HCT116 (cell line): ENCODE data around the gene INKA2.

Experiments used
- POLR2A ChIP-seq: IDR thresholded peaks from 2 replicates; pipeline ENCODE4 v1.7.0; 2011; ENCODE audit warnings: borderline replicate concordance; ENCODE audit not compliant: insufficient read depth, insufficient read length; ENCODE audit errors: extremely low read depth
- YY1 ChIP-seq: IDR thresholded peaks from 2 replicates; pipeline ENCODE4 v1.6.1; 2011; ENCODE audit warnings: low read length, low read depth, moderate library complexity, mild to moderate bottlenecking; ENCODE audit not compliant: insufficient replicate concordance; ENCODE audit errors: extremely low read depth
- TF ChIP-seq, protein P1 (sequence below): IDR thresholded peaks from 2 replicates; pipeline ENCODE4 v1.6.1; 2012
- TF ChIP-seq, protein P2 (sequence below), 3 experiments: fragments of 200-600 bp in 1 of 3; sonication (generic) in 1 of 3; IDR thresholded peaks in 2 of 3; conservative IDR thresholded peaks in 1 of 3; 2 replicates each; pipeline ENCODE4 v1.5.1; 2012 to 2017; ENCODE audit warnings: low read depth in 2 of 3, low read length in 2 of 3, antibody characterized with exemption in 1 of 3, borderline replicate concordance in 1 of 3, control low read depth in 1 of 3, mild to moderate bottlenecking in 1 of 3, mixed read lengths in 1 of 3, mixed run types in 1 of 3, moderate library complexity in 1 of 3; ENCODE audit not compliant: insufficient read depth in 1 of 3

DNA sequence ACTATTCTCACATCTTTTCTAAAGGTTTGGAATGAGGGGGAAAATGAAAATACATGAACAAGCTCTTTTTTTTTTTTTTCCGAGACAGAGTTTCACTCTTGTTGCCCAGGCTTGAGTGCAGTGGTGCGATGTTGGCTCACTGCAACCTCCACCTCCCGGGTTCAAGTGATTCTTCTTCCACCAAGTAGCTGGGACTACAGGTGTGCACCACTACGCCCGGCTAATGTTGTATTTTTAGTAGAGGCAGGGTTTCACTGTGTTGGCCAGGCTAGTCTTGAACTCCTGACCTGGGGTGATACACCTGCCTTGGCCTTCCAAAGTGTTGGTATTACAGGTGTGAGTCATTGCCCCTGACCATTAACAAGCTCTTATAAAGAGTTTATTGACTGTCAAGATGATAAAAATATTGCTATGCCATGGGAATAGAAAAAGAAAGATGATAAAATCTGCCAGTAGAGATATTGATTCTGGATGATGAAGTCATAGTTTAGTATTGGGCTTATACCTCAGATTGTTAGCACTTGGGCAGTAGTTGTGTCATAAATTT, 36.6 kb downstream of the INKA2 start:
- TF ChIP-seq, protein P1, sequence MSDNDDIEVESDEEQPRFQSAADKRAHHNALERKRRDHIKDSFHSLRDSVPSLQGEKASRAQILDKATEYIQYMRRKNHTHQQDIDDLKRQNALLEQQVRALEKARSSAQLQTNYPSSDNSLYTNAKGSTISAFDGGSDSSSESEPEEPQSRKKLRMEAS: no peak
- TF ChIP-seq, protein P2, sequence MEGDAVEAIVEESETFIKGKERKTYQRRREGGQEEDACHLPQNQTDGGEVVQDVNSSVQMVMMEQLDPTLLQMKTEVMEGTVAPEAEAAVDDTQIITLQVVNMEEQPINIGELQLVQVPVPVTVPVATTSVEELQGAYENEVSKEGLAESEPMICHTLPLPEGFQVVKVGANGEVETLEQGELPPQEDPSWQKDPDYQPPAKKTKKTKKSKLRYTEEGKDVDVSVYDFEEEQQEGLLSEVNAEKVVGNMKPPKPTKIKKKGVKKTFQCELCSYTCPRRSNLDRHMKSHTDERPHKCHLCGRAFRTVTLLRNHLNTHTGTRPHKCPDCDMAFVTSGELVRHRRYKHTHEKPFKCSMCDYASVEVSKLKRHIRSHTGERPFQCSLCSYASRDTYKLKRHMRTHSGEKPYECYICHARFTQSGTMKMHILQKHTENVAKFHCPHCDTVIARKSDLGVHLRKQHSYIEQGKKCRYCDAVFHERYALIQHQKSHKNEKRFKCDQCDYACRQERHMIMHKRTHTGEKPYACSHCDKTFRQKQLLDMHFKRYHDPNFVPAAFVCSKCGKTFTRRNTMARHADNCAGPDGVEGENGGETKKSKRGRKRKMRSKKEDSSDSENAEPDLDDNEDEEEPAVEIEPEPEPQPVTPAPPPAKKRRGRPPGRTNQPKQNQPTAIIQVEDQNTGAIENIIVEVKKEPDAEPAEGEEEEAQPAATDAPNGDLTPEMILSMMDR (IDR thresholded peaks at IDR 0.05 in 2 of 3, conservative IDR thresholded peaks at IDR 0.05 in 1 of 3; ENCODE audit: borderline replicate concordance in 1 of 3, insufficient read depth in 1 of 3, low read depth in 2 of 3, low read length in 2 of 3): no peak
- TF ChIP-seq YY1 (no peak), POLR2A (no peak)
